Measurements from ENCODE around the gene GFI1B.
"Not testable (repeated sequence)": the region's sequence is repeated elsewhere in the genome, so short reads cannot be mapped to it uniquely, and the experiment has no call there.

GFI1B gene

GRCh38 chr9:132986640-132987620 is 8.4 kb downstream of the GFI1B start:
- Histone ChIP-seq H3K36me3 (ENCODE audit: insufficient read depth, low read length) (no peaks in the 10 kb centered on the region), H3K9me3 (ENCODE audit: low read length) (no peaks in the 10 kb centered on the region), H3K4me3 (ENCODE audit: low read depth in 1 of 2, low read length in 2 of 2) (no peak overlapping the region), H3K27me3 (ENCODE audit: control insufficient read depth in 1 of 2, insufficient read depth in 2 of 2, low read length in 2 of 2) (peaks cover 0 to 18% of the 10 kb centered on the region in 2 donors), H3K9ac (ENCODE audit: low read length) (no peak overlapping the region), H3K27ac (ENCODE audit: low read depth, low read length) (no peak overlapping the region), H3K4me1 (ENCODE audit: insufficient read depth, low read length) (no peaks in the 10 kb centered on the region)

DNA sequence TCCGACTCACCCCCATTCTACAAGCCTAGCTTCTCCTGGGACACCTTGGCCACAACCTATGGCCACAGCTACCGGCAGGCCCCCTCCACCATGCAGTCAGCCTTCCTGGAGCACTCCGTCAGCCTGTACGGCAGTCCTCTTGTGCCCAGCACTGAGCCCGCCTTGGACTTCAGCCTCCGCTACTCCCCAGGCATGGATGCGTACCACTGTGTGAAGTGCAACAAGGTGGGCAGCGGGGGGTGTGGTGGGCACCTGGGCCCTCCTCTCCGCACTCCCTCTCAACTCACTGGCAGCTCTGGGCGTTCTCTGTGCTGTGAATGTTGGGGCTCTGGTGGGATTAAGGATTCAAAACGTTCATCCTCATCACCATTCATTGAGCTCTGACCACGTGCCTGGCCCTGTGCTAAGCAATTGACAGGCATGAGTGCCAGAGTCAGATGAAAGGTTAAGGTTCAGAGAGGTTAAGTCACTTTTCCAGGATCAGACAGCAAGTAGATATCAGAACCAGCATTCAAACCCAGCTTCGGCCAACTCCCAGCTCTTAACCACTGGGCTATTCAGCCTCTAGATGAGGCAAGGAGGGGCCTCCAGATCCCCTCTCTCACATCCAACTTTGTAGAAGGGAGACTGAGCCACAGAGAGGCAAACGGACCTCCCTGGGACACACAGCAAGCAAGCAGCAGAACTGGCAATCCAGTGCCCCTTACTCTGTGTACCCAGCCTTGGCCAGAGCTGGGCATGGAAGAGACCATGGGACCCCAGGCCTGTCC is 9.9 kb downstream of the GFI1B start:
- peaks cover 0 to 22% of the 10 kb centered on the region in 2 donors for H3K27me3 ChIP-seq (ENCODE audit: control insufficient read depth in 1 of 2, insufficient read depth in 2 of 2, low read length in 2 of 2)
- no peaks in the 10 kb centered on the region for H3K4me1 ChIP-seq (ENCODE audit: insufficient read depth, low read length)
- H3K27ac ChIP-seq (ENCODE audit: low read depth, low read length) = no peak overlapping the region

GRCh38 chr9:132989014-132989310 is 10.5 kb downstream of the GFI1B start:
- Histone ChIP-seq H3K27me3 (ENCODE audit: control insufficient read depth in 1 of 2, insufficient read depth in 2 of 2, low read length in 2 of 2) (peaks cover 0 to 23% of the 10 kb centered on the region in 2 donors), H3K27ac (ENCODE audit: low read depth, low read length) (no peak overlapping the region), H3K36me3 (ENCODE audit: insufficient read depth, low read length) (no peaks in the 10 kb centered on the region), H3K9me3 (ENCODE audit: low read length) (no peaks in the 10 kb centered on the region), H3K4me3 (ENCODE audit: low read depth in 1 of 2, low read length in 2 of 2) (no peak overlapping the region), H3K4me1 (ENCODE audit: insufficient read depth, low read length) (no peaks in the 10 kb centered on the region), H3K9ac (ENCODE audit: low read length) (no peak overlapping the region)

More for the DNA sequence above, 9.9 kb downstream of the GFI1B start:
- H3K9me3 ChIP-seq (ENCODE audit: low read length) = no peaks in the 10 kb centered on the region
- H3K9ac ChIP-seq (ENCODE audit: low read length) = no peak overlapping the region
- no peaks in the 10 kb centered on the region for H3K36me3 ChIP-seq (ENCODE audit: insufficient read depth, low read length)
- H3K4me3 ChIP-seq (ENCODE audit: low read depth in 1 of 2, low read length in 2 of 2) = no peak overlapping the region

DNA sequence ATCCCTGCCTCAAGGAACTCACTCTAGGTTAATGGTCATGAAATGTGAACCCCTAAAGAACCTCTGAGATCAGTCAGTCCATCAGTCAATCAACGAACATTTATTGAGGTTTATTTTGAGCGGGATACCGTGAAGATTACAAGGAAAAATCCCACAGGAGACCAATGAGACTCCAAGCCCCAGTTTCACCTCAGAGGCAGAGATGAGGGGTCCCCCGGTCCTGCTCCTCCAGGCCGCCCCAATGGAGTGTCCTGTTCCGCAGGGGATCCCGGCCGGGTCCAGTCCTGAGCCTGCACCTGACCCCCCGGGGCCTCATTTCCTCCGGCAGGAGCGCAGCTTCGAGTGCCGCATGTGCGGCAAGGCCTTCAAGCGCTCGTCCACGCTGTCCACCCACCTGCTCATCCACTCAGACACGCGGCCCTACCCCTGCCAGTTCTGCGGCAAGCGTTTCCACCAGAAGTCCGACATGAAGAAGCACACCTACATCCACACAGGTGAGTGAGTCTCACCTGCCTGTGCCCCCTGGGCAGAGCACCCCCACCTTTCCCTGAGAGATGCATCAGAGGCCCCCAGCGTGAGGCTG is 11.0 kb downstream of the GFI1B start:
- no peak overlapping the region for H3K9ac ChIP-seq (ENCODE audit: low read length)
- H3K36me3 ChIP-seq (ENCODE audit: insufficient read depth, low read length) = no peaks in the 10 kb centered on the region
- no peaks in the 10 kb centered on the region for H3K9me3 ChIP-seq (ENCODE audit: low read length)
- peaks cover 0 to 26% of the 10 kb centered on the region in 2 donors for H3K27me3 ChIP-seq (ENCODE audit: control insufficient read depth in 1 of 2, insufficient read depth in 2 of 2, low read length in 2 of 2)
- no peaks in the 10 kb centered on the region for H3K4me1 ChIP-seq (ENCODE audit: insufficient read depth, low read length)
- H3K27ac ChIP-seq (ENCODE audit: low read depth, low read length) = no peak overlapping the region
- H3K4me3 ChIP-seq (ENCODE audit: low read depth in 1 of 2, low read length in 2 of 2) = no peak overlapping the region

GRCh38 chr9:132989998-132990557 is 11.6 kb downstream of the GFI1B start:
- not testable (repeated sequence) for H3K4me1 ChIP-seq (ENCODE audit: insufficient read depth, low read length); H3K9ac ChIP-seq (ENCODE audit: low read length); H3K27ac ChIP-seq (ENCODE audit: low read depth, low read length); H3K9me3 ChIP-seq (ENCODE audit: low read length); H3K4me3 ChIP-seq (ENCODE audit: low read depth in 1 of 2, low read length in 2 of 2); H3K36me3 ChIP-seq (ENCODE audit: insufficient read depth, low read length)
- peaks cover 0 to 31% of the 10 kb centered on the region in 2 donors for H3K27me3 ChIP-seq (ENCODE audit: control insufficient read depth in 1 of 2, insufficient read depth in 2 of 2, low read length in 2 of 2)

DNA sequence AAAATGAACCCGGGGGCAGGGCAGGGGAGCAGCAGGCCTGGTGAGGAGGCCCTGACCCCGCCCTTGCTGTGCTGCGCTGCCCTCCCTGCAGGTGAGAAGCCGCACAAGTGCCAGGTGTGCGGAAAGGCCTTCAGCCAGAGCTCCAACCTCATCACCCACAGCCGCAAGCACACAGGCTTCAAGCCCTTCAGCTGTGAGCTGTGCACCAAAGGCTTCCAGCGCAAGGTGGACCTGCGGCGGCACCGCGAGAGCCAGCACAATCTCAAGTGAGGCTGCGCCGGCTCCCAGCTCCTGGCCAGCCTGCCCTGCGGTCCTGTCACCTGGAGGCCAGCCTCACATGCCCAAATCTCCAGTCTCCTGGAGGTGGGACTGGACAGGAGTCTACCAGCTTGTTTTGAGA is 12.3 kb downstream of the GFI1B start:
- Histone ChIP-seq H3K9ac (ENCODE audit: low read length) (no peak overlapping the region), H3K4me3 (ENCODE audit: low read depth in 1 of 2, low read length in 2 of 2) (no peak overlapping the region), H3K9me3 (ENCODE audit: low read length) (no peaks in the 10 kb centered on the region), H3K27me3 (ENCODE audit: control insufficient read depth in 1 of 2, insufficient read depth in 2 of 2, low read length in 2 of 2) (peaks cover 0 to 32% of the 10 kb centered on the region in 2 donors), H3K27ac (ENCODE audit: low read depth, low read length) (no peak overlapping the region), H3K36me3 (ENCODE audit: insufficient read depth, low read length) (no peaks in the 10 kb centered on the region), H3K4me1 (ENCODE audit: insufficient read depth, low read length) (no peaks in the 10 kb centered on the region)

GRCh38 chr9:132991351-132992300 is 13.1 kb downstream of the GFI1B start:
- Histone ChIP-seq H3K27me3 (ENCODE audit: control insufficient read depth in 1 of 2, insufficient read depth in 2 of 2, low read length in 2 of 2) (peaks cover 0 to 35% of the 10 kb centered on the region in 2 donors), H3K9ac (ENCODE audit: low read length) (no peak overlapping the region), H3K27ac (ENCODE audit: low read depth, low read length) (no peak overlapping the region), H3K4me3 (ENCODE audit: low read depth in 1 of 2, low read length in 2 of 2) (no peak overlapping the region), H3K36me3 (ENCODE audit: insufficient read depth, low read length) (no peaks in the 10 kb centered on the region), H3K9me3 (ENCODE audit: low read length) (no peaks in the 10 kb centered on the region), H3K4me1 (ENCODE audit: insufficient read depth, low read length) (no peaks in the 10 kb centered on the region)

DNA sequence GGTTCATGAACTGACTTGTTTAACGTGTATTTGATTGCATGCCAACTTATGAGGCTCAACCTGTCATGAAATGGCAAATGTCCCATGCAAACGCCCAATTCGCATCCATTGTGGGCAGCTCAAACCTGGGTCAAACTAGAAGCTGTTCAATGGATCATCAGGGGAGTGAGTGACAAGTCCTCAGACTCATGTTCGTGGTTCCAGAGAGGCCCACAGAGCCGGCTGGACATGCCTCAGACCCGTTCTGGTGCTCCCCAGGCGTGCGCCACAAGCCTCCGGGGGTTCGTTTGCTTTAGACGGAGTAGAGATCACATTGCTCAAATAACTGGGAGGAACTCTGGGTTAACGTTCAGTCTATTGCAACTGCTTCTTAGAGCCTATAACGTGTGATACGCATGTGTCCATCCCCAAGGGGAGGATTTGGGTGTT is 15.0 kb downstream of the GFI1B start:
- H3K9ac ChIP-seq (ENCODE audit: low read length) = no peak overlapping the region
- H3K9me3 ChIP-seq (ENCODE audit: low read length) = no peaks in the 10 kb centered on the region
- no peak overlapping the region for H3K4me3 ChIP-seq (ENCODE audit: low read depth in 1 of 2, low read length in 2 of 2)
- H3K36me3 ChIP-seq (ENCODE audit: insufficient read depth, low read length) = no peaks in the 10 kb centered on the region
- H3K4me1 ChIP-seq (ENCODE audit: insufficient read depth, low read length) = no peaks in the 10 kb centered on the region
- peaks cover 0 to 33% of the 10 kb centered on the region in 2 donors for H3K27me3 ChIP-seq (ENCODE audit: control insufficient read depth in 1 of 2, insufficient read depth in 2 of 2, low read length in 2 of 2)
- no peak overlapping the region for H3K27ac ChIP-seq (ENCODE audit: low read depth, low read length)

DNA sequence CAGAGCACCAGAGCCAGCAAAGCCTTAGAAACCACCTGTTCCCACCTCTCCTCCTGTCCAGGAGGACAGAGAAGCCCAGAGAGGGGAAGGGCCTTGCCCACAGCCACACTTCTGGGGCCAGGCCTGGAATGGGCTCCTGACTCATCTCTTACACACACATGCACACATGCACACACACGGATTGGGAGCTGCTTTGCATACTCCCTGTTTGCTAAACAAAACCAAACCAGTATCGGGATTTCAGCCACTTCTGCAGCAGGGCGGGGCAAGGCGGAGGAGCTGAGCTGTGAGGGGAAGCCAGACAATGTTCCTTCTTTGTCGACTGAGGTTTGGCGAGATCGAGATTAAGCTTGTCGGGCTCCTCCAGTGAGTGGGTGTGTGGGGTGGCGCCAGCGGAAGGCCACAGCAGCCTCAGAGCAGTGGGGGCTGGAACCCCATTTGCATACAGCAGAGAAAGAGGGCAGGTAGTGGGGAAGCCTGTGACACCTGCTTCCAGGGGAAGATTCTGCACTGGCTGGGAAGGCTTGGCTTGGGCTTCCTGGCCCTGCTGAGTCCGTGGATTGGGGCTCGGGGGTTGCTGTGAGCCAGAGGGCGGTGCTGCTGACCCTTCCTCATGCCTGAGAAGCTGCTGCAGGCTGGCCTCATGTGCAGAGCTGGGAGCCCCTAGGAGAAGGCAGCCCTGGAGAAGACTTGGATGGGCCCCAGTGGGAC is 16.1 kb downstream of the GFI1B start:
- Histone ChIP-seq H3K9me3 (ENCODE audit: low read length) (no peaks in the 10 kb centered on the region), H3K4me1 (ENCODE audit: insufficient read depth, low read length) (no peaks in the 10 kb centered on the region), H3K9ac (ENCODE audit: low read length) (no peak overlapping the region), H3K4me3 (ENCODE audit: low read depth in 1 of 2, low read length in 2 of 2) (no peak overlapping the region), H3K27ac (ENCODE audit: low read depth, low read length) (no peak overlapping the region), H3K27me3 (ENCODE audit: control insufficient read depth in 1 of 2, insufficient read depth in 2 of 2, low read length in 2 of 2) (peaks cover 0 to 33% of the 10 kb centered on the region in 2 donors), H3K36me3 (ENCODE audit: insufficient read depth, low read length) (no peaks in the 10 kb centered on the region)

DNA sequence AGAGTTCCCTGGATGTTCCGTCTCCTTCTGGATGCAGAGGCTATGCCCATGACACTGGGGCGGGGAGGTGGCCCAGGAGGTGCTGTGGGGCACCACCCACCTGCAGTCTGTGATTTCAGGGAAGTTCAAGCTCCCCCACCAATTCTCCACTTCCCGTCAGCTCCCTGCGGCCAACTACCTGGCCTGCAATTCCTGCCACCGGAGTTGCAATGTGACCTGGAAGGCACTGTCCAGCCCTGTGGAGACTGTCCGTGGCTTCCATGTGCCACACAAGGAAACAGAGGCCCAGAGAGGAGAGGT is 16.6 kb downstream of the GFI1B start:
- H3K27me3 ChIP-seq (ENCODE audit: control insufficient read depth in 1 of 2, insufficient read depth in 2 of 2, low read length in 2 of 2) = peaks cover 0 to 38% of the 10 kb centered on the region in 2 donors
- H3K9ac ChIP-seq (ENCODE audit: low read length) = no peak overlapping the region
- no peaks in the 10 kb centered on the region for H3K4me1 ChIP-seq (ENCODE audit: insufficient read depth, low read length)
- no peak overlapping the region for H3K4me3 ChIP-seq (ENCODE audit: low read depth in 1 of 2, low read length in 2 of 2)
- no peaks in the 10 kb centered on the region for H3K9me3 ChIP-seq (ENCODE audit: low read length)
- H3K27ac ChIP-seq (ENCODE audit: low read depth, low read length) = no peak overlapping the region
- H3K36me3 ChIP-seq (ENCODE audit: insufficient read depth, low read length) = no peaks in the 10 kb centered on the region

Measured in muscle layer of colon (tissue), 2 donors.